Measurements from ENCODE around the gene PFKP. TPM values are rescaled to one million over a fixed set of nuclear protein-coding genes. Genes with fewer than 3 reads are reported as not detected.

Gene PFKP
- total RNA-seq, 1 donor from 2014 or later: 361 TPM

DNA sequence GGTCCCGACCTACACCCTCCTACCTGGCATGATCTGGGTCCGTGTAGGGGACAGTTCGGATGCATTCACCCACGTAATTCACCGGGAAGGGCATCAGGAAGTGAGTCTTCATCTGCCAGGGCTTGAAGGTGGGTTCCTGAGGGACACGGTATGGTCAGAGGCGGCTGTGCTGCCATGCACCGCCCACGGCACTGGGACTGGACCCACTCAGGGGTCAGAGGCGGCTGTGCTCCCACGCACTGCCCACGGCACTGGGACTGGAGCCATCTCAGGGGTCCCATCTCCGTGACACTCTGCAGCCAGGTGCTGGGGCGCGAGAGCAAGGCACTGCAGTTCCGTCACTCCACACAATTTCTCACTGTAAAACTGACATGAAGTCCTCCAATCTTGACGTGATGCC, 76.0 kb downstream of the PFKP start:
- Mint-ChIP-seq H3K4me3 (ENCODE audit: unreplicated experiment) (no peak overlapping the region), H3K27ac (ENCODE audit: unreplicated experiment) (no peak overlapping the region), H3K36me3 (ENCODE audit: low read depth, unreplicated experiment) (peaks cover 30% of the 10 kb centered on the region), H3K9me3 (ENCODE audit: unreplicated experiment) (no peaks in the 10 kb centered on the region), H3K27me3 (ENCODE audit: low read depth, unreplicated experiment) (no peaks in the 10 kb centered on the region), H3K4me1 (ENCODE audit: low read depth, unreplicated experiment) (peaks cover 15% of the 10 kb centered on the region)
- Histone ChIP-seq H3K9me3 (ENCODE audit: insufficient read depth, low read depth, low read length) (no peaks in the 10 kb centered on the region), H3K36me3 (ENCODE audit: insufficient read depth, low read length) (peaks cover 87% of the 10 kb centered on the region), H3K4me2 (ENCODE audit: low read length) (no peak overlapping the region), H3K4me1 (ENCODE audit: insufficient read depth, low read length) (no peaks in the 10 kb centered on the region), H3K4me3 (ENCODE audit: insufficient read depth, low read depth, low read length) (no peak overlapping the region), H3K9ac (ENCODE audit: low read length) (no peak overlapping the region), H3K27me3 (ENCODE audit: insufficient read depth, low read length) (no peaks in the 10 kb centered on the region), H4K20me1 (ENCODE audit: insufficient read depth, low read length) (peaks cover 23% of the 10 kb centered on the region), H3K79me2 (ENCODE audit: insufficient read depth, low read length) (no peaks in the 10 kb centered on the region), H3K27ac (ENCODE audit: low read depth, low read length) (no peak overlapping the region), H2AFZ (ENCODE audit: low read depth, low read length) (no peak overlapping the region)
- DNase-seq (ENCODE audit: low read depth) (no peak), FAIRE-seq (no peak)
- TF ChIP-seq, protein P1, sequence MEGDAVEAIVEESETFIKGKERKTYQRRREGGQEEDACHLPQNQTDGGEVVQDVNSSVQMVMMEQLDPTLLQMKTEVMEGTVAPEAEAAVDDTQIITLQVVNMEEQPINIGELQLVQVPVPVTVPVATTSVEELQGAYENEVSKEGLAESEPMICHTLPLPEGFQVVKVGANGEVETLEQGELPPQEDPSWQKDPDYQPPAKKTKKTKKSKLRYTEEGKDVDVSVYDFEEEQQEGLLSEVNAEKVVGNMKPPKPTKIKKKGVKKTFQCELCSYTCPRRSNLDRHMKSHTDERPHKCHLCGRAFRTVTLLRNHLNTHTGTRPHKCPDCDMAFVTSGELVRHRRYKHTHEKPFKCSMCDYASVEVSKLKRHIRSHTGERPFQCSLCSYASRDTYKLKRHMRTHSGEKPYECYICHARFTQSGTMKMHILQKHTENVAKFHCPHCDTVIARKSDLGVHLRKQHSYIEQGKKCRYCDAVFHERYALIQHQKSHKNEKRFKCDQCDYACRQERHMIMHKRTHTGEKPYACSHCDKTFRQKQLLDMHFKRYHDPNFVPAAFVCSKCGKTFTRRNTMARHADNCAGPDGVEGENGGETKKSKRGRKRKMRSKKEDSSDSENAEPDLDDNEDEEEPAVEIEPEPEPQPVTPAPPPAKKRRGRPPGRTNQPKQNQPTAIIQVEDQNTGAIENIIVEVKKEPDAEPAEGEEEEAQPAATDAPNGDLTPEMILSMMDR (IDR thresholded peaks at IDR 0.05; ENCODE audit: insufficient read depth, low read depth, low read length): no peak

DNA sequence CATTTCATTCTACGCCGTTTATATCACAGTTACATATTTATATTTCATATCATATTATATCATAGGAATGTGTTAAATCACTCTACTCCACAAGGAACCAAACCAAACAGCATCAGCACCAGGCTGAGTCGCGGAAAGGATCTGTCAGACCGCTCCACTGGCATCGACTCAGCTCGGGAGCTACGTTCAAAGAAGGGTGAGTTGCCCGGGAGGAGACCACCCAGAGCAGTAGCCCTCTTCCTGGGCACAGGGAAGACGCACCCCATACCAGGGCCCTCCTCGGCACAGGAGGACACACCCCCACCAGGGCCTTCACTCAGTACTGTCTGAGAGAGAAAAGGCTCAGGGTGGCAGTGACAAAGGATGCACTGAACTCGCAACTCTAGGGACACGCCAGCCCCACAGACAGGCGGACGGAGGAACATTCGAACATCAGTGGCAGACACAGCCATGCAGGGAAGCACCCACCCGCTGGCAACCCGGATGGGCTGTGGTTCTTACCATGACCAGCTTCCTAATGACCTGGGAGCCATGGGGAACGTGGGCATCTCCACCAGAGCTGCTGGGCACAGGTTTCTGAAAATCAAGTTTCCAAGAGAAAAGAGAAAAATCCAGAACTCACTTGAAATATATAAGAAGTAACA, 76.6 kb downstream of the PFKP start:
- peaks cover 18% of the 10 kb centered on the region for H4K20me1 ChIP-seq (ENCODE audit: insufficient read depth, low read length)
- no peak for DNase-seq (ENCODE audit: low read depth)
- no peaks in the 10 kb centered on the region for H3K79me2 ChIP-seq (ENCODE audit: insufficient read depth, low read length)
- Mint-ChIP-seq H3K9me3 (ENCODE audit: unreplicated experiment) (no peaks in the 10 kb centered on the region), H3K36me3 (ENCODE audit: low read depth, unreplicated experiment) (peaks cover 32% of the 10 kb centered on the region), H3K27me3 (ENCODE audit: low read depth, unreplicated experiment) (no peaks in the 10 kb centered on the region), H3K4me3 (ENCODE audit: unreplicated experiment) (no peak overlapping the region), H3K27ac (ENCODE audit: unreplicated experiment) (no peak overlapping the region), H3K4me1 (ENCODE audit: low read depth, unreplicated experiment) (peaks cover 15% of the 10 kb centered on the region)
- no peak overlapping the region for H3K4me2 ChIP-seq (ENCODE audit: low read length)
- no peak overlapping the region for H3K27ac ChIP-seq (ENCODE audit: low read depth, low read length)
- peaks cover 87% of the 10 kb centered on the region for H3K36me3 ChIP-seq (ENCODE audit: insufficient read depth, low read length)
- no peak overlapping the region for H3K4me3 ChIP-seq (ENCODE audit: insufficient read depth, low read depth, low read length)
- TF ChIP-seq EZH2 (IDR thresholded peaks at IDR 0.05; ENCODE audit: insufficient read depth, low read length): no peak
- TF ChIP-seq, protein P1 (IDR thresholded peaks at IDR 0.05; ENCODE audit: insufficient read depth, low read depth, low read length): no peak
- no peak for FAIRE-seq
- H3K9me3 ChIP-seq (ENCODE audit: insufficient read depth, low read depth, low read length): no peaks in the 10 kb centered on the region
- no peaks in the 10 kb centered on the region for H3K4me1 ChIP-seq (ENCODE audit: insufficient read depth, low read length)
- no peak overlapping the region for H2AFZ ChIP-seq (ENCODE audit: low read depth, low read length)
- H3K9ac ChIP-seq (ENCODE audit: low read length): no peak overlapping the region
- no peaks in the 10 kb centered on the region for H3K27me3 ChIP-seq (ENCODE audit: insufficient read depth, low read length)

DNA sequence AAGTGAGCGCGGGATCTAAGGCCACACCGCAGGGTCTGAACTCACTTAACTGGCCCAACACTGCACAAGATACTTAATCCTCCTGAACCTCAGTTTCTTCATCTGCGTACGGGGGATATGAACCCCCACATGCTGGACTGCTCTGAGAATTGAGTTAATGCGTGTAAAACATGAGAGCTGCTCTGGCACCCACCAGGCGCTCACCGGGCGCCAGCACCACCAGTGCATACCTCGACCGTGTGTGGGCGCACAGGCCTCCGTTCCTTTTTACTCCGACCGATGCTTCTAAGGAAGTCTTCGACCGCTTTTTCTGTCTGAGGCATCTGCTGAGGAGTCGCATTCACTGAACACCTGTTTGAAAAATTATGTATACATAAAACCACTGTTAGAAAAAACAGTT, 78.0 kb downstream of the PFKP start:
- TF ChIP-seq, protein P1 (IDR thresholded peaks at IDR 0.05; ENCODE audit: insufficient read depth, low read depth, low read length): no peak
- TF ChIP-seq EZH2 (IDR thresholded peaks at IDR 0.05; ENCODE audit: insufficient read depth, low read length): no peak
- H3K4me2 ChIP-seq (ENCODE audit: low read length): no peak overlapping the region
- H3K4me3 Mint-ChIP-seq (ENCODE audit: unreplicated experiment): no peak overlapping the region
- FAIRE-seq: no peak
- no peaks in the 10 kb centered on the region for H3K27me3 Mint-ChIP-seq (ENCODE audit: low read depth, unreplicated experiment)
- no peaks in the 10 kb centered on the region for H3K27me3 ChIP-seq (ENCODE audit: insufficient read depth, low read length)
- H4K20me1 ChIP-seq (ENCODE audit: insufficient read depth, low read length): peaks cover 17% of the 10 kb centered on the region
- no peaks in the 10 kb centered on the region for H3K9me3 Mint-ChIP-seq (ENCODE audit: unreplicated experiment)
- H3K9me3 ChIP-seq (ENCODE audit: insufficient read depth, low read depth, low read length): no peaks in the 10 kb centered on the region
- peaks cover 15% of the 10 kb centered on the region for H3K4me1 Mint-ChIP-seq (ENCODE audit: low read depth, unreplicated experiment)
- no peak for DNase-seq (ENCODE audit: low read depth)
- H3K36me3 ChIP-seq (ENCODE audit: insufficient read depth, low read length): peaks cover 83% of the 10 kb centered on the region
- no peaks in the 10 kb centered on the region for H3K4me1 ChIP-seq (ENCODE audit: insufficient read depth, low read length)
- no peak overlapping the region for H3K27ac ChIP-seq (ENCODE audit: low read depth, low read length)
- H3K36me3 Mint-ChIP-seq (ENCODE audit: low read depth, unreplicated experiment): peaks cover 31% of the 10 kb centered on the region
- H3K9ac ChIP-seq (ENCODE audit: low read length): no peak overlapping the region
- no peak overlapping the region for H2AFZ ChIP-seq (ENCODE audit: low read depth, low read length)
- H3K4me3 ChIP-seq (ENCODE audit: insufficient read depth, low read depth, low read length): no peak overlapping the region
- H3K79me2 ChIP-seq (ENCODE audit: insufficient read depth, low read length): no peaks in the 10 kb centered on the region
- no peak overlapping the region for H3K27ac Mint-ChIP-seq (ENCODE audit: unreplicated experiment)

Measured in astrocyte (in vitro differentiated cells and primary cell).